Testis (tissue), 3 donors: ENCODE data around the gene RBM6. TPM values are rescaled to one million over a fixed set of nuclear protein-coding genes. Genes with fewer than 3 reads are reported as not detected.
A peak's percentile ranks its signal among the peaks of the same experiment; 100 is the strongest.

Experiments used
- DNase-seq: peaks from one replicate; pipeline ENCODE4 v3.0.0-alpha.2; 2019
- H3K27ac ChIP-seq, 2 donors: fragments of 200-600 bp; sonication (generic); one replicate each; pipeline ENCODE4 v1.5.1; 2019
- H3K27me3 ChIP-seq: fragments of 200-600 bp; sonication (generic); one replicate; pipeline ENCODE4 v1.5.1; 2019
- H3K36me3 ChIP-seq: fragments of 200-600 bp; sonication (generic); one replicate; pipeline ENCODE4 v1.5.1; 2017; ENCODE audit warnings: low read depth; ENCODE audit errors: missing control alignments
- H3K4me1 ChIP-seq: fragments of 200-600 bp; sonication (generic); one replicate; pipeline ENCODE4 v1.5.1; 2019
- H3K4me3 ChIP-seq, 2 donors: fragments of 200-600 bp; sonication (generic); one replicate each; pipeline ENCODE4 v1.5.1; 2017 to 2019
- H3K9me3 ChIP-seq: fragments of 200-600 bp; sonication (generic); one replicate; pipeline ENCODE4 v1.5.1; 2017
- POLR2A ChIP-seq: fragments of 450-650 bp; IDR thresholded peaks from one replicate; pipeline ENCODE4 v1.6.1; 2017; ENCODE audit warnings: antibody characterized with exemption, mild to moderate bottlenecking, moderate library complexity
- WGBS, 2 donors: methylation state at CpG; one replicate each; pipeline ENCODE4 v1.1.5; 2018; 5-methylcytosine and 5-hydroxymethylcytosine counted together
- intact Hi-C: fragments of 100-400 bp; cut with DNase I; formaldehyde crosslinking; loops from one replicate; pipeline ENCODE4 v1.15.1; 2023; ENCODE audit warnings: low total_unique reads
- polyA plus RNA-seq: library from polyadenylated mRNA; stranded (reverse); fragments of 350-450 nt; fragmentation: Illumina TruSeq; extraction: RNeasy Lipid Tissue Mini Kit (QIAGEN cat#74804); gene quantifications from one replicate; pipeline ENCODE4 v1.2.3, GENCODE V29; 2014; ENCODE audit warnings: low read depth, low replicate concordance; ENCODE audit not compliant: insufficient read depth
- total RNA-seq, 2 donors: library from RNA; depleted of rRNA; stranded (reverse); fragments of >200 nt; gene quantifications; one replicate each; pipeline ENCODE4 v1.2.3, GENCODE V29; 2016
- TF ChIP-seq, protein P1 (sequence below), 3 experiments: fragments of 450-650 bp in 2 of 3; fragments of 200-600 bp in 1 of 3; sonication (generic) in 1 of 3; IDR thresholded peaks; one replicate each; pipeline ENCODE4 v1.5.1; 2016 to 2019; ENCODE audit warnings: antibody characterized with exemption in 3 of 3, mild to moderate bottlenecking in 2 of 3, moderate library complexity in 1 of 3

Gene RBM6
- total and polyA plus RNA-seq, 3 donors from 2014 or later: 104 to 229 (median 212) TPM

DNA sequence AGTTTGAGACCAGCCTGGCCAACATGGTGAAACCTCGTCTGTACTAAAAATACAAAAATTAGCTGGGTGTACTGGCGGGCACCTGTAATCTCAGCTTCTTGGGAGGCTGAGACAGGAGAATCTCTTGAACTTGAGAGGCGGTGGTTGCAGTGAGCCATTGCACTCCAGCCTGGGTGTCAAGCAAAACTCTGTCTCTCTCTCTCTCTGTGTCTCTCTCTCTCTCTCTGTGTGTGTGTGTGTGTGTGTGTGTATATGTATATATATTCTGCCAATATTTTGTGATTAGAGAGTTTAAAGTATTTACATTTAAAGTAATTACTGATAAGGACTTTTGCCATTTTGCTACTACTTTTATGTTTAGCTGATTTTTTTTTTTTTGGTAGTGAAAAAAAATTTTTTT lies 15.7 kb downstream of the RBM6 start:
- DNase-seq: no peak
- Histone ChIP-seq H3K36me3 (no peaks in the 10 kb centered on the region), H3K9me3 (no peaks in the 10 kb centered on the region), H3K27ac (no peak overlapping the region), H3K27me3 (no peaks in the 10 kb centered on the region), H3K4me3 (no peak overlapping the region), H3K4me1 (peaks cover 8% of the 10 kb centered on the region)
- intact Hi-C loops: no loop called here
- 87 to 95% methylated on average over 3 of the region's 3 CpGs for WGBS, 2 donors
- TF ChIP-seq POLR2A: no peak
- TF ChIP-seq, protein P1, sequence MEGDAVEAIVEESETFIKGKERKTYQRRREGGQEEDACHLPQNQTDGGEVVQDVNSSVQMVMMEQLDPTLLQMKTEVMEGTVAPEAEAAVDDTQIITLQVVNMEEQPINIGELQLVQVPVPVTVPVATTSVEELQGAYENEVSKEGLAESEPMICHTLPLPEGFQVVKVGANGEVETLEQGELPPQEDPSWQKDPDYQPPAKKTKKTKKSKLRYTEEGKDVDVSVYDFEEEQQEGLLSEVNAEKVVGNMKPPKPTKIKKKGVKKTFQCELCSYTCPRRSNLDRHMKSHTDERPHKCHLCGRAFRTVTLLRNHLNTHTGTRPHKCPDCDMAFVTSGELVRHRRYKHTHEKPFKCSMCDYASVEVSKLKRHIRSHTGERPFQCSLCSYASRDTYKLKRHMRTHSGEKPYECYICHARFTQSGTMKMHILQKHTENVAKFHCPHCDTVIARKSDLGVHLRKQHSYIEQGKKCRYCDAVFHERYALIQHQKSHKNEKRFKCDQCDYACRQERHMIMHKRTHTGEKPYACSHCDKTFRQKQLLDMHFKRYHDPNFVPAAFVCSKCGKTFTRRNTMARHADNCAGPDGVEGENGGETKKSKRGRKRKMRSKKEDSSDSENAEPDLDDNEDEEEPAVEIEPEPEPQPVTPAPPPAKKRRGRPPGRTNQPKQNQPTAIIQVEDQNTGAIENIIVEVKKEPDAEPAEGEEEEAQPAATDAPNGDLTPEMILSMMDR (IDR thresholded peaks at IDR 0.05): no peak

DNA sequence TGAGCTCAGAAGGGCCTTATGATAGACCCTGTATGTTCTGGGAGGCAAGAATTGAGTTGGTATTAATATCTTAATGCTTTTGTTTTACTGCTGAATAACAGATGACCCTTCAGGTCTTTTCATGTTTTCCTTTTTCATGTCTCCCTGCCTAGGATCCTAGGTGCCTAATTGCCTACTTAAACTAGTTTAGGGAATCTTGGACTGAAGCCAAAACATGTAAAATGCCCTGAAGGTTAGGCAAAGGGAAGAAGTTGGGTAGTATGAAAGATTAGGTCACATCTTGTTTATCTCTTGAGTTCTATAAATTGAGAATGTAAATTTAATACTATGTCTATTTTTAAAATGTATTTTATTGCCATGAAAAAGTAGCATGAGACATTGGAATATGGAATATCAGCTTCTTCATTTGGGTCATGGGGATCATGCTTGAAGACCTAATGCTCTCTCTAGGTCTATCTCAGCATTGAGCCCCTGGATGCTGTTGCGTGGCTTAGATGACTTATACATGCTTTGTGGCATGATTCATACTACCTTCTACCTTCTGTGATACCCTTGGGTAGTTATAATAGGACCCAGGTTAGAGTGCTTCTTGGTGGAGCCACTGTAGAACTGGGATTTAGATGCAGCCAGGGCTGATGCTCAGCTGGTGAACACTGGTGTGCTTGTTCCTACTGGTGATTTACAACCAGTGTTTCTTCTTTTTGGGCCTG lies 26.4 kb downstream of the RBM6 start:
- intact Hi-C loops: no loop called here
- no peaks in the 10 kb centered on the region for H3K9me3 ChIP-seq
- no peak overlapping the region for H3K4me3 ChIP-seq
- DNase-seq: no peak
- H3K27me3 ChIP-seq: no peaks in the 10 kb centered on the region
- H3K27ac ChIP-seq: peak overlapping the region; percentile 27 to 76
- no peak for TF ChIP-seq POLR2A
- TF ChIP-seq, protein P1 (IDR thresholded peaks at IDR 0.05): no peak
- H3K36me3 ChIP-seq: no peaks in the 10 kb centered on the region
- H3K4me1 ChIP-seq: peaks cover 34% of the 10 kb centered on the region
- 93 to 100% methylated on average over 1 of the region's 1 CpG for WGBS, 2 donors

DNA sequence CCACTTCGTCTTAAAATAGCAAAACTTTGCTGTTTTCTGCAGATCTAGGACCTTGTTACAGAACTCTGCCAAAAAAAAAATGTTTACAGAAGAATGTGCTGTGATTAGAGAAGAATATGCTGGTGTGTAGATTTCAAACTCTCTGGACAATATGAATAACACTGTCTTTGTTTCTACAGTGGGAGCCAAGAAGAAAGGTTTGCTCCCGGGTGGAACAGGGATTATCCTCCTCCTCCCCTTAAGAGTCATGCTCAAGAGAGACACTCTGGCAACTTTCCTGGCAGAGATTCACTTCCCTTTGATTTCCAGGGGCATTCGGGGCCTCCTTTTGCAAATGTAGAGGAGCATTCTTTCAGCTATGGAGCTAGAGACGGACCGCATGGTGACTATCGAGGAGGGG lies 27.3 kb downstream of the RBM6 start:
- DNase-seq: peak; percentile 43
- Histone ChIP-seq H3K27me3 (no peaks in the 10 kb centered on the region), H3K4me1 (peaks cover 34% of the 10 kb centered on the region), H3K9me3 (no peaks in the 10 kb centered on the region), H3K27ac (peak overlapping the region; percentile 41 to 76), H3K4me3 (no peak overlapping the region), H3K36me3 (no peaks in the 10 kb centered on the region)
- intact Hi-C loops: no loop called here
- WGBS, 2 donors: 38 to 45% methylated on average over 6 of the region's 6 CpGs
- TF ChIP-seq POLR2A: no peak
- TF ChIP-seq, protein P1 (IDR thresholded peaks at IDR 0.05): no peak

GRCh38 chr3:49968346-49968745 lies 28.4 kb downstream of the RBM6 start:
- Histone ChIP-seq H3K36me3 (no peaks in the 10 kb centered on the region), H3K27ac (peak overlapping the region in 1 of 2 donors; percentile 76), H3K4me1 (peaks cover 34% of the 10 kb centered on the region), H3K27me3 (no peaks in the 10 kb centered on the region), H3K9me3 (no peaks in the 10 kb centered on the region), H3K4me3 (no peak overlapping the region)
- WGBS, 2 donors: 81 to 83% methylated on average over 8 of the region's 8 CpGs
- DNase-seq: no peak
- TF ChIP-seq, protein P1 (IDR thresholded peaks at IDR 0.05): no peak
- no peak for TF ChIP-seq POLR2A
- intact Hi-C loops: no loop called here

GRCh38 chr3:49972656-49973055 lies 32.7 kb downstream of the RBM6 start:
- DNase-seq: no peak
- Histone ChIP-seq H3K36me3 (no peaks in the 10 kb centered on the region), H3K27me3 (no peaks in the 10 kb centered on the region), H3K4me1 (peaks cover 14% of the 10 kb centered on the region), H3K27ac (no peak overlapping the region), H3K4me3 (no peak overlapping the region), H3K9me3 (no peaks in the 10 kb centered on the region)
- intact Hi-C loops: no loop called here
- no peak for TF ChIP-seq POLR2A
- TF ChIP-seq, protein P1 (IDR thresholded peaks at IDR 0.05): no peak
- 86% methylated on average over 10 of the region's 10 CpGs for WGBS, 2 donors
